GM12874 (cell line): ENCODE measurements around the gene SYPL1.

Experiments used
- TF ChIP-seq, protein P1 (sequence below): IDR thresholded peaks from 2 replicates; pipeline ENCODE4 v1.5.1; 2011; ENCODE audit warnings: low read depth, mild to moderate bottlenecking, control low read depth, low read length, moderate library complexity; ENCODE audit not compliant: insufficient read depth

The SYPL1 gene

DNA sequence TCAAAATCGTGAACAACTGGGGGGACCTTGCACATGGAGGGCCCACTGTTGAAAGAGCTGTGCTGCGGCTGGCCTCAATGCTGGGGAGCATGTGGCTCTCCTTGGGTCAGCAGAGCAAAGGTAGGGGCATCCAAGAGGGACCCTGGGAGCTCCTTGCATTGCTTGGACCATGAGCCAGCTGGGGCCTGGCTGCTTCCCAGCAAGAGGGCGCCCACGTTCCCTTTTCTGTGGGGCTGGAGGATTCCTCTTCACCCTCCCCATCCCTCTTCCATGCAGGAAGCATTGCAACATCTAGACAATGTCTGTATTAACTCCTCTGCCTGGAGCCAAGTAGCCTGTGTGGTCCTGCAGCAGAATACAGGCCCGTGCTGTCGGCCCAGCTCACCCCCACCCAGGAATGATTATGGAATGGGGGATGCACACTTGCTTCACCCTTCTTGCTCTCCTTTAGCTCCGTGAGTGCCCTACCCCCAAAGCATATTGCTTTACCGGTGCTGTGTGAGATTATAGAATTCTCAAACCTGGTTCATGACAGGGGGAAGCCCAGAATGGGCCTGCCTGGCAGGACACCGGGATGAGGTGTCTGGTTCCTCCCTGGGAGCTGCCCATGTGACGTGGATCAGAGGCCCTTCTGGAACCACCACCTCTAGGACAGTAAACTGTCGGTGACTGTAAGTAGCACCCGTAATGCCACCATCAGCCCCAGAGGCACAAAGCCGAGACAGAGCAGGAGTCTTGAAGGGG lies 61.9 kb downstream of the SYPL1 start:
- TF ChIP-seq, protein P1, sequence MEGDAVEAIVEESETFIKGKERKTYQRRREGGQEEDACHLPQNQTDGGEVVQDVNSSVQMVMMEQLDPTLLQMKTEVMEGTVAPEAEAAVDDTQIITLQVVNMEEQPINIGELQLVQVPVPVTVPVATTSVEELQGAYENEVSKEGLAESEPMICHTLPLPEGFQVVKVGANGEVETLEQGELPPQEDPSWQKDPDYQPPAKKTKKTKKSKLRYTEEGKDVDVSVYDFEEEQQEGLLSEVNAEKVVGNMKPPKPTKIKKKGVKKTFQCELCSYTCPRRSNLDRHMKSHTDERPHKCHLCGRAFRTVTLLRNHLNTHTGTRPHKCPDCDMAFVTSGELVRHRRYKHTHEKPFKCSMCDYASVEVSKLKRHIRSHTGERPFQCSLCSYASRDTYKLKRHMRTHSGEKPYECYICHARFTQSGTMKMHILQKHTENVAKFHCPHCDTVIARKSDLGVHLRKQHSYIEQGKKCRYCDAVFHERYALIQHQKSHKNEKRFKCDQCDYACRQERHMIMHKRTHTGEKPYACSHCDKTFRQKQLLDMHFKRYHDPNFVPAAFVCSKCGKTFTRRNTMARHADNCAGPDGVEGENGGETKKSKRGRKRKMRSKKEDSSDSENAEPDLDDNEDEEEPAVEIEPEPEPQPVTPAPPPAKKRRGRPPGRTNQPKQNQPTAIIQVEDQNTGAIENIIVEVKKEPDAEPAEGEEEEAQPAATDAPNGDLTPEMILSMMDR, result no peak

DNA sequence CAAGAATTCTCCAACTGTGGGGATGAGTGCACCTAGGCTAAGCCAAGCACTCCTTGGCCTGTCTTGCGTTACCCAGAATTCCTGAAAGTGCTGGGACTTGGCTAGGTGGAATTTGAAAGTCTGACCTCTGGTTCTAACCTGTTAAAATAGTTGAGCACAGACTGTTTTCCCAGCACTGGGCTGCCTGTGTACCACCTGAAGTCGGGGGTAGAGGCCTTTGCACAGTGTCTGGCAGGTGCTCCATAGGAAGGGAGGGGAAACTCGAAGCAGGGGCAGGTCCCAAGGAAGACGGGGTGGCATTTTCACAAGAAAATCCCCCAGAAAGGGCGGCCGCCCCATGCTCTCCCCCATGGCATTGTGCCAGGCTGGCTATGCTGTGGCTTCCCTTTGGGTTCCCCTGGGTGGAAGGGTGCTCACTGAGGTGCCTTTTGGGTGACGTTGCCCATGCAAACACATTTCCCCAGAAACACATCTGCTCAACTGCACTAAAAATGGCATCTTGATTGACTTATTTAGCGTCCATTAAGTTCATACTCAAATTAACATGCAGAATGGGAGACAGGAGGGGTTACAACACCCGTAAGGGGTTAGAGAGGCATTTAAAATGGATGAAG lies 62.9 kb downstream of the SYPL1 start:
- TF ChIP-seq, protein P1, result no peak

DNA sequence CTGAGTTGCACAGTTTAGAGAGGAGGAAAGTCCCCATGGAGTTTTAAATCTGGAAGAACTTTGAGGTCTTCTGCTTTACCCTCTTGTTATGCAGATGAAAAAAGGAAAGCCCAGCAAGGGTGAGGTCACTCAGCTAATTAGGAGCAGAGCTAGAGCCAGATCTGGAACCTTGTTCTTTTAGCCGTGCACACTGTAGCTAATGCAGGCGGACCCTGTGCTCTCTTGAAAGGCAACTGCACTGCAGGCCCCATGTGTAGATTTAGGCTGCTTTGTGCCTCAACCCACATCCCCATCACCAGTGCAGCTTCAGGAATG lies 63.4 kb downstream of the SYPL1 start:
- TF ChIP-seq, protein P1, result no peak

DNA sequence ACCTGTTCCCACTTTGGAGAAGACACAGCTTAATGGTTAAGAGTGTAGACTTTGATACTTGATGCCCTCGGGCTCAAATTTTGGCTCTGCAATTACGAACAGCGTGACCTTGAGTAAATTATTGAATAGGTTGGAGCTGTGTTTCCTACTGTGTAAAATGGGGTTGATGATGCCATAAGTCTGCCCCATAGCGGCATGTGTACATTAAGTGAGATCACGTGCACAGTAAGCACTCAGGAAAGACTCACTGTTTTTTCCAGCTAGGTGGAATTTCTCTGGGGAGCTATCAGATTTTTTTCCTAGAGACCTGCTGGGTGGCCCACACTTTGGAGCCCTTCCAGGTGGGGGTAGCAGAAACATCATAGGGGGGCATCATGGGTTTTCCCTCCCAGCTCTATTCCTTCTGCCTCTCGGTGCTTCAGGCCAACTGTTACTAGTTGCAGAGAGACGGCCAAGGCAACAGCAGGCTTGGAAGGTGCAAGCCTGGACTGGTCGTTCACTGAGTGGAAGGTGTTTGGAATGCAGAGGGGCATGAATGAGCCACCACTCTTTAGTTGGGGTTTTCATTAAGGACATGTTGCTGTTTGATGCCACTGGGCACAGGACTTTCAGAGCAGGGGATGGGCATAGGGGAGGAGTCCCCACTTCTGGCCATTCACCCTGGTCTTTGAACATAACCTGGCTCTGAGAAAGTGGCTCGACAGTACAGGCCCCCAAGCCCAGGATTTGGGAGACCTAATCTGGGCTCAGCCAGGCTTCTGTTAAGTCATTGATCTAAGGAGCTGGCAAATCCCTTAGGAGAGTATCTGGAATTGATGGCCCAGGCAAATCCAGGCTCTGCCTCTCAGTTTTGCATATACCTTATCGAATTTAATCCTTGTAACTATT lies 64.0 kb downstream of the SYPL1 start:
- TF ChIP-seq, protein P1, result no peak

DNA sequence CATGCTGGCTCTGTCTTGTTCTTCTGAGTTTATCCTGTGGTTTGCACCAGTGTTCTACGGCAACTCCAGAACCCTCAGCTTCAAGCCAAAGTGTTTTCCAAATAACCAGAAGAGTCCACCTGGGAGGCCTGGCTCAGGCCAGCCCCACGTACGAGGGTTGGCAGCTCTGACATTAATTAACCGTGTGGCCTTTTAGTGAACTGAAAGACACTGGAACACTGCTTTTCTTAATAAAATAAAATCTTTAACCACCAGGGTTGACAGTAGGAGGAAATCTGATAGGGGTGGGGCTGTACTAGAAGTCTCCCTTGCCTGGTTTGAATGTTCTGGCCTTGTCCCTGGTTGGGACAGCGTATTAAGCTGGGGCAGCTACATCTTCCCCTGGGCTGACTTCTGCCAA lies 64.9 kb downstream of the SYPL1 start:
- TF ChIP-seq, protein P1, result no peak

DNA sequence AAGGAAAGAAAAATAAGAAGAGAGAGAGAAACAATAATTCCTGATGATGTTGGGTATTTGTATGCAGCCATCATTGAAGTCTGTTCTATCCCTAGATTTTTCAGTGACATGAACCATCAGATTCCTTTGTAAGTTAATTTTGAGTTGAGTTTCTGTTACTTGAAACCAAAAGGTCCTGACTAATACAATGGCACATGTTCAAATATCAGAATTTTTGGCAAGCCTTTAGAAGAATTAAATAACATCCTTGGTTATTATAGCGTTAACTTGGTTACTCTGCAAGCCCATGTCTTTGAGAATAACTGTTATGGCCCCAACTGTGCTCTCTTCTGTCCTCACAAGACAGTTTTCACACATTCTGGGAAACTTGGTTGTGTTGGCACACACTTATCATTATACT lies 66.5 kb downstream of the SYPL1 start:
- TF ChIP-seq, protein P1, result no peak

DNA sequence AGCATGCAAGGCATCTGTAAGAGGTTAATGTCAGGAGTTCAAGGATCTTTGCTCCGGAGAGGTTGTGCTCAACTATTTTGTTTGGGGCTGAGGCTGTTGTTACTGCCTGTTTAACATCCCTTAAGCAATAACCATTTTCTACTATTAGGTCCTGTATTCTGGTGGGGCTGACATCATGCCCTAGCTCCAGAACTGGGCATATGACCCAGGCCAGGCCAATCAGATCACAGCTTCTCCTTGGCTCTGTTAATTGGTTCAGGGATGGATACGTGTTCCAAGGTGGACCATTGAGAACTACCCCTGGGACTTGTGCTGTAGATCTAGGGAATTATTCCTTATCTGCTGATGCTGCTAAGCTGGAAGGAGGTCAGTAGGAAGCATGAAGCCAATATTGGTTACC lies 67.0 kb downstream of the SYPL1 start:
- TF ChIP-seq, protein P1, result no peak
